ENCODE measurements around the gene POLR3E.

DNA sequence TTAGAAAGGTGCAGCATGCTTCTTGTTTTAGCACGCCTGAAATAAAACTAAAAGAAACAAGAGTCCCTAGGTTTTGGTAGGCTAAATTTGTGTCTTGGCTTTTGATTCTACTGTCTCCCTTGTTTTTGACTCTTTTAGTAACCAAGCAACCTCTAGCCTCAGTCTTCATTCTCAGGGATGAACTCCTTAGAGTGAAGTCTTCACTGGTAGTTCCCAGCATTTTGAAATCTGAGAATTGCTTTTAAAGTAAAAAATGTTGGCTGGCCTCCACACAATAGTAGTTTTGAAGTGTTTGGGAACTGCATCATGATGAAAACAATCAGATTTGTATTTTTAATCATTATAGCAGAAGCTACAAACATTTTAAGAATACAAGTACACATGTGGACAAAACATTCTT, 83.3 kb downstream of the POLR3E start:
- TF ChIP-seq, protein P1, sequence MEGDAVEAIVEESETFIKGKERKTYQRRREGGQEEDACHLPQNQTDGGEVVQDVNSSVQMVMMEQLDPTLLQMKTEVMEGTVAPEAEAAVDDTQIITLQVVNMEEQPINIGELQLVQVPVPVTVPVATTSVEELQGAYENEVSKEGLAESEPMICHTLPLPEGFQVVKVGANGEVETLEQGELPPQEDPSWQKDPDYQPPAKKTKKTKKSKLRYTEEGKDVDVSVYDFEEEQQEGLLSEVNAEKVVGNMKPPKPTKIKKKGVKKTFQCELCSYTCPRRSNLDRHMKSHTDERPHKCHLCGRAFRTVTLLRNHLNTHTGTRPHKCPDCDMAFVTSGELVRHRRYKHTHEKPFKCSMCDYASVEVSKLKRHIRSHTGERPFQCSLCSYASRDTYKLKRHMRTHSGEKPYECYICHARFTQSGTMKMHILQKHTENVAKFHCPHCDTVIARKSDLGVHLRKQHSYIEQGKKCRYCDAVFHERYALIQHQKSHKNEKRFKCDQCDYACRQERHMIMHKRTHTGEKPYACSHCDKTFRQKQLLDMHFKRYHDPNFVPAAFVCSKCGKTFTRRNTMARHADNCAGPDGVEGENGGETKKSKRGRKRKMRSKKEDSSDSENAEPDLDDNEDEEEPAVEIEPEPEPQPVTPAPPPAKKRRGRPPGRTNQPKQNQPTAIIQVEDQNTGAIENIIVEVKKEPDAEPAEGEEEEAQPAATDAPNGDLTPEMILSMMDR (IDR thresholded peaks at IDR 0.05), result no peak
- no peak for TF ChIP-seq POLR2A (IDR thresholded peaks at IDR 0.05)
